SK-N-SH (cell line): ENCODE measurements around the gene SC5D. TPM values are rescaled to one million over a fixed set of nuclear protein-coding genes. Genes with fewer than 3 reads are reported as not detected.

Source experiments
- CTCF ChIA-PET: fragments of 300-600, 350-600 bp; formaldehyde crosslinking; extraction: SDS; loops from one replicate; lab custom pipeline; 2021; lab: Yijun Ruan, JAX
- POLR2A ChIA-PET: fragments of 350-600 bp; sonication (Branson Sonifier 250); formaldehyde crosslinking; extraction: SDS; loops from one replicate; lab custom pipeline; 2020; ENCODE audit warnings: antibody characterized with exemption, inconsistent platforms; lab: Yijun Ruan, JAX
- DNase-seq: peaks from one replicate; pipeline ENCODE4 v3.0.0; 2012
- H2AFZ ChIP-seq: fragments of 200-600 bp; sonication (generic); 2 replicates; pipeline ENCODE4 v1.8.1; 2016; ENCODE audit warnings: antibody characterized with exemption, mild to moderate bottlenecking, low read depth
- H3F3A ChIP-seq: fragments of 200-600 bp; sonication (generic); replicated peaks from 2 replicates; pipeline ENCODE3; 2016; ENCODE audit warnings: antibody characterized with exemption, mild to moderate bottlenecking; ENCODE audit not compliant: insufficient read depth
- H3K27ac ChIP-seq, 2 experiments: fragments of 200-500 bp in 1 of 2; fragments of 200-600 bp in 1 of 2; sonication (Bioruptor generic) in 1 of 2; sonication (generic), shearing (Covaris generic) in 1 of 2; 2 replicates each; pipeline versions ENCODE4 v1.5.1 to v1.6.1; 2014 to 2016; ENCODE audit warnings: low read depth in 2 of 2, inconsistent platforms in 1 of 2, low read length in 1 of 2, mild to moderate bottlenecking in 1 of 2, mixed read lengths in 1 of 2
- H3K27me3 ChIP-seq: fragments of 200-600 bp; sonication (generic), shearing (Covaris generic); 2 replicates; pipeline ENCODE4 v1.6.1; 2016; ENCODE audit warnings: mixed run types; ENCODE audit not compliant: insufficient read depth
- H3K36me3 ChIP-seq, 2 experiments: fragments of 200-500 bp in 1 of 2; fragments of 200-600 bp in 1 of 2; sonication (Bioruptor generic) in 1 of 2; sonication (generic) in 1 of 2; replicated peaks in 1 of 2; 2 replicates each; pipeline versions ENCODE3 to v1.5.1; 2014 to 2016; ENCODE audit warnings: low read length in 1 of 2, mild to moderate bottlenecking in 1 of 2; ENCODE audit not compliant: insufficient read depth in 2 of 2, control insufficient read depth in 1 of 2
- H3K4me1 ChIP-seq, 2 experiments: fragments of 200-500 bp in 1 of 2; fragments of 200-600 bp in 1 of 2; sonication (Bioruptor generic) in 1 of 2; sonication (generic), shearing (Covaris generic) in 1 of 2; 2 replicates each; pipeline versions ENCODE4 v1.5.1 to v1.6.1; 2014 to 2016; ENCODE audit warnings: low read depth in 1 of 2, low read length in 1 of 2, mixed run types in 1 of 2; ENCODE audit not compliant: insufficient read depth in 2 of 2, control insufficient read depth in 1 of 2
- H3K4me2 ChIP-seq: fragments of 200-600 bp; sonication (generic), shearing (Covaris generic); 2 replicates; pipeline ENCODE4 v1.6.1; 2017; ENCODE audit warnings: mixed run types
- H3K4me3 ChIP-seq, 2 experiments: fragments of 200-500 bp in 1 of 2; fragments of 200-600 bp in 1 of 2; sonication (Bioruptor generic) in 1 of 2; sonication (generic), shearing (Covaris generic) in 1 of 2; 2 replicates each; pipeline versions ENCODE4 v1.5.1 to v1.8.1; 2014 to 2016; ENCODE audit warnings: low read depth in 2 of 2, inconsistent platforms in 1 of 2, low read length in 1 of 2, mild to moderate bottlenecking in 1 of 2, mixed read lengths in 1 of 2, moderate library complexity in 1 of 2
- H3K79me2 ChIP-seq: fragments of 200-600 bp; sonication (generic); 2 replicates; pipeline ENCODE4 v1.8.1; 2017; ENCODE audit warnings: mild to moderate bottlenecking; ENCODE audit not compliant: insufficient read depth
- H3K9ac ChIP-seq: fragments of 200-600 bp; sonication (generic); 2 replicates; pipeline ENCODE4 v1.6.1; 2017; ENCODE audit warnings: mixed run types
- H3K9me2 ChIP-seq: fragments of 200-600 bp; sonication (generic); 2 replicates; pipeline ENCODE4 v1.6.1; 2017; ENCODE audit warnings: mixed run types
- H3K9me3 ChIP-seq: fragments of 200-600 bp; sonication (generic); 2 replicates; pipeline ENCODE4 v1.6.1; 2017; ENCODE audit warnings: mixed run types, mild to moderate bottlenecking, moderate library complexity
- H4K20me1 ChIP-seq: fragments of 200-600 bp; sonication (generic); 2 replicates; pipeline ENCODE4 v1.6.1; 2017; ENCODE audit warnings: mild to moderate bottlenecking, mixed run types; ENCODE audit not compliant: insufficient read depth
- CHD2 ChIP-seq: fragments of 150-350 bp; IDR thresholded peaks from 2 replicates; pipeline ENCODE4 v1.6.1; 2018; ENCODE audit warnings: low read length; ENCODE audit not compliant: partially characterized antibody
- ELF1 ChIP-seq: IDR thresholded peaks from 2 replicates; pipeline ENCODE4 v1.4.0; 2012
- EP300 ChIP-seq, 2 experiments: IDR thresholded peaks; 2 replicates each; pipeline versions ENCODE4 v1.4.0 to v1.6.1; 2012; ENCODE audit warnings: borderline replicate concordance in 1 of 2, low read depth in 1 of 2, low read length in 1 of 2
- EZH2phosphoT487 ChIP-seq: fragments of 200-600 bp; sonication (generic); IDR thresholded peaks from 2 replicates; pipeline ENCODE4 v1.6.1; 2017; ENCODE audit warnings: low read depth, mixed run types, mild to moderate bottlenecking, antibody characterized with exemption, moderate library complexity, borderline replicate concordance
- FOXM1 ChIP-seq: IDR thresholded peaks from 2 replicates; pipeline ENCODE4 v1.4.0; 2012; ENCODE audit warnings: low read depth, mild to moderate bottlenecking
- GABPA ChIP-seq: IDR thresholded peaks from 2 replicates; pipeline ENCODE4 v1.4.0; 2012; ENCODE audit warnings: low read depth, mild to moderate bottlenecking
- SIN3A ChIP-seq: IDR thresholded peaks from 2 replicates; pipeline ENCODE4 v1.6.1; 2012; ENCODE audit warnings: low read depth, mild to moderate bottlenecking, low read length, moderate library complexity, borderline replicate concordance
- SMC3 ChIP-seq: IDR thresholded peaks from 2 replicates; pipeline ENCODE4 v1.6.1; 2012; ENCODE audit warnings: low read depth, low read length, improper control_type of control experiment
- WGBS: methylation state at CpG from one replicate; pipeline ENCODE4 v1.1.6; 2017; ENCODE audit warnings: low lambda C conversion rate; 5-methylcytosine and 5-hydroxymethylcytosine counted together
- polyA plus RNA-seq, 3 experiments: library from polyadenylated mRNA; depleted of rRNA; stranded (reverse); fragments of >200 nt; gene quantifications; 2 replicates each; pipeline ENCODE4 v1.2.3, GENCODE V29; 2012
- TF ChIP-seq, protein P1 (sequence below): IDR thresholded peaks from 2 replicates; pipeline ENCODE4 v1.4.0; 2012; ENCODE audit warnings: low read depth, borderline replicate concordance
- TF ChIP-seq, protein P2 (sequence below): IDR thresholded peaks from 2 replicates; pipeline ENCODE4; 2012
- TF ChIP-seq, protein P3 (sequence below): fragments of 150-350 bp; IDR thresholded peaks from 2 replicates; pipeline ENCODE4 v1.6.1; 2016; ENCODE audit warnings: mild to moderate bottlenecking, low read depth, low read length

Gene SC5D
- polyA plus RNA-seq, 1 of the 3 experiments (the other 2 are of a cell fraction): 8.9 TPM

DNA sequence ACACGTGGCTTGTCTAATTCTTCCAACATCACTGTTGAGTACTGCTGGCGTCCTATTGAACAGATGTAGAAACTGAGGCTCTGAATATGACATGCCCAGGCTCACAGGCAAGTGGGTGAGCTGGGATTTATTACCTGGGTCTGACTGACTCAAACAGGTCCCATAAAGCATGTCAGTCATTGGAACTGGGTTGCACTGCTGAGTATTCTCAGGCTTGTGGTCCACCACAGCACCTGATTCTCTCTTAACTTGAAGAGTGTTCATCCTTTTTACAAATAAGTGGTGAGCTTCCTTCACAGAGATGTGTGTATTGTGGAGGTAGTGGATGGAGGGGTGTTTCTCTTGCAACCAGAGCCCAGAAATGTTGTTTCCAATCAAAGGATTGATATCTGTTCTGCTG lies 44.5 kb downstream of the SC5D start:
- no peak for TF ChIP-seq EP300 (IDR thresholded peaks at IDR 0.05; ENCODE audit: borderline replicate concordance in 1 of 2, low read depth in 1 of 2, low read length in 1 of 2)
- Histone ChIP-seq H3K9me3 (no peaks in the 10 kb centered on the region), H3K27me3 (no peaks in the 10 kb centered on the region), H3K36me3 (no peaks in the 10 kb centered on the region), H4K20me1 (no peaks in the 10 kb centered on the region), H3F3A (no peaks in the 10 kb centered on the region), H3K79me2 (no peaks in the 10 kb centered on the region), H3K9ac (no peak overlapping the region), H2AFZ (no peak overlapping the region), H3K27ac (no peak overlapping the region), H3K4me2 (no peak overlapping the region), H3K9me2 (no peaks in the 10 kb centered on the region), H3K4me1 (no peaks in the 10 kb centered on the region; a peak in 1 of 4 replicates), H3K4me3 (no peak overlapping the region)
- ChIA-PET POLR2A (no interaction called here), CTCF (interaction anchor here (1.1 to 3.6 kb wide), 4 partner anchors 10 to 254 kb away, joined by 3 to 25 read pairs (median 5); no protein-coding TSS in a partner anchor)
- 41% methylated on average over 2 of the region's 2 CpGs for WGBS
- DNase-seq: no peak

DNA sequence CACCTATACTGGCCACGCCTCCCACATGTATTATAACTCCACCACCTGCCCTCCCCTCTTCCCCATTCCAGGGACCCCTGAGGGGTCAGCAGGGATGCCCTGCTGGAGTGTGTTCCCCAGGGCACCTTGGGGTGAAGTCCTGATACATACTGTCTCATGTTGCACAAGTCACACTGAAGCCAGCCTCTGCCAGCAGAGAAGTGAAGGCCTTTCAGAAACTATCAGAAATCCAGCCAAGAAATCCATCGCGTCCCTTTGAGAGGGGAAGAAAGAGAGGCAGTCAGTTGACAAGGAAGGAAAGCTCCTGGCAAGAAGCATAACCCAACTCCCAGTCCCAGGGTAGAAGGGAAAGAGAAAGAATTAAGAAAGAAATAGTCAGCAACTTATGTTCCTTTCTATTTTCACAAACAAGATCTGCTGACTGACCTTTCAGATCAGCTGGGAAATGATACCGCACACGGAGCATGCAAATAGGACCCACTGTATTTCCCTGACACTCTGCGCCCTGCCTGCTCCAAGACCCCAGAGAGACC lies 45.2 kb downstream of the SC5D start:
- Histone ChIP-seq H3K4me1 (no peaks in the 10 kb centered on the region; a peak in 1 of 4 replicates), H3K27ac (no peak overlapping the region), H3K9ac (no peak overlapping the region), H3F3A (no peaks in the 10 kb centered on the region), H2AFZ (no peak overlapping the region), H3K79me2 (no peaks in the 10 kb centered on the region)
- CTCF ChIA-PET: interaction anchor here (1.1 kb wide), 1 partner anchor 253 kb away, joined by 4 read pairs; no protein-coding TSS in a partner anchor
- TF ChIP-seq FOXM1: no peak
- TF ChIP-seq, protein P1, sequence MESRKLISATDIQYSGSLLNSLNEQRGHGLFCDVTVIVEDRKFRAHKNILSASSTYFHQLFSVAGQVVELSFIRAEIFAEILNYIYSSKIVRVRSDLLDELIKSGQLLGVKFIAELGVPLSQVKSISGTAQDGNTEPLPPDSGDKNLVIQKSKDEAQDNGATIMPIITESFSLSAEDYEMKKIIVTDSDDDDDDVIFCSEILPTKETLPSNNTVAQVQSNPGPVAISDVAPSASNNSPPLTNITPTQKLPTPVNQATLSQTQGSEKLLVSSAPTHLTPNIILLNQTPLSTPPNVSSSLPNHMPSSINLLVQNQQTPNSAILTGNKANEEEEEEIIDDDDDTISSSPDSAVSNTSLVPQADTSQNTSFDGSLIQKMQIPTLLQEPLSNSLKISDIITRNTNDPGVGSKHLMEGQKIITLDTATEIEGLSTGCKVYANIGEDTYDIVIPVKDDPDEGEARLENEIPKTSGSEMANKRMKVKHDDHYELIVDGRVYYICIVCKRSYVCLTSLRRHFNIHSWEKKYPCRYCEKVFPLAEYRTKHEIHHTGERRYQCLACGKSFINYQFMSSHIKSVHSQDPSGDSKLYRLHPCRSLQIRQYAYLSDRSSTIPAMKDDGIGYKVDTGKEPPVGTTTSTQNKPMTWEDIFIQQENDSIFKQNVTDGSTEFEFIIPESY: no peak
- TF ChIP-seq SIN3A: no peak
- TF ChIP-seq SMC3: no peak
- no peak for TF ChIP-seq EZH2phosphoT487
- TF ChIP-seq, protein P2, sequence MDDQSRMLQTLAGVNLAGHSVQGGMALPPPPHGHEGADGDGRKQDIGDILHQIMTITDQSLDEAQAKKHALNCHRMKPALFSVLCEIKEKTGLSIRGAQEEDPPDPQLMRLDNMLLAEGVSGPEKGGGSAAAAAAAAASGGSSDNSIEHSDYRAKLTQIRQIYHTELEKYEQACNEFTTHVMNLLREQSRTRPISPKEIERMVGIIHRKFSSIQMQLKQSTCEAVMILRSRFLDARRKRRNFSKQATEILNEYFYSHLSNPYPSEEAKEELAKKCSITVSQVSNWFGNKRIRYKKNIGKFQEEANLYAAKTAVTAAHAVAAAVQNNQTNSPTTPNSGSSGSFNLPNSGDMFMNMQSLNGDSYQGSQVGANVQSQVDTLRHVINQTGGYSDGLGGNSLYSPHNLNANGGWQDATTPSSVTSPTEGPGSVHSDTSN: no peak
- TF ChIP-seq, protein P3, sequence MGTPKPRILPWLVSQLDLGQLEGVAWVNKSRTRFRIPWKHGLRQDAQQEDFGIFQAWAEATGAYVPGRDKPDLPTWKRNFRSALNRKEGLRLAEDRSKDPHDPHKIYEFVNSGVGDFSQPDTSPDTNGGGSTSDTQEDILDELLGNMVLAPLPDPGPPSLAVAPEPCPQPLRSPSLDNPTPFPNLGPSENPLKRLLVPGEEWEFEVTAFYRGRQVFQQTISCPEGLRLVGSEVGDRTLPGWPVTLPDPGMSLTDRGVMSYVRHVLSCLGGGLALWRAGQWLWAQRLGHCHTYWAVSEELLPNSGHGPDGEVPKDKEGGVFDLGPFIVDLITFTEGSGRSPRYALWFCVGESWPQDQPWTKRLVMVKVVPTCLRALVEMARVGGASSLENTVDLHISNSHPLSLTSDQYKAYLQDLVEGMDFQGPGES: no peak
- TF ChIP-seq EP300 (IDR thresholded peaks at IDR 0.05; ENCODE audit: borderline replicate concordance in 1 of 2, low read depth in 1 of 2, low read length in 1 of 2): no peak
- TF ChIP-seq GABPA: no peak
- TF ChIP-seq CHD2: no peak
- no peak for TF ChIP-seq ELF1
- TF ChIP-seq, all 33 proteins: peak for 0
- POLR2A ChIA-PET: no interaction called here
- 47% methylated on average over 5 of the region's 6 CpGs for WGBS
- no peaks in the 10 kb centered on the region for H3K9me3 ChIP-seq
- H3K4me2 ChIP-seq: no peak overlapping the region
- DNase-seq: no peak
- H3K9me2 ChIP-seq: no peaks in the 10 kb centered on the region
- H3K4me3 ChIP-seq: no peak overlapping the region
- no peaks in the 10 kb centered on the region for H4K20me1 ChIP-seq
- H3K36me3 ChIP-seq: no peaks in the 10 kb centered on the region
- H3K27me3 ChIP-seq: no peaks in the 10 kb centered on the region
